ENCODE results near the gene FTCD.
"Not testable (repeated sequence)": the region's sequence is repeated elsewhere in the genome, so short reads cannot be mapped to it uniquely, and the experiment has no call there.

The FTCD gene

GRCh38 chr21:46155514-46156377, at the start of gene FTCD:
Gene FTCD, minus strand, starts transcription at chr21:46155579. Its CDS starts 56 bp downstream, at chr21:46155523.
- DNase-seq, result no peak

GRCh38 chr21:46205166-46205565, 49.8 kb upstream of the FTCD start:
- DNase-seq, result no peak

GRCh38 chr21:46203203-46203600, 47.8 kb upstream of the FTCD start:
- DNase-seq, result no peak

GRCh38 chr21:46202592-46203202, 47.3 kb upstream of the FTCD start:
- no peak for DNase-seq

- not testable (repeated sequence) for DNase-seq
Measured at GRCh38 chr21:46200877-46201803, 45.8 kb upstream of the FTCD start.

- no peak for DNase-seq
Measured at GRCh38 chr21:46199436-46200373, 44.3 kb upstream of the FTCD start.

- DNase-seq, result no peak
Measured at GRCh38 chr21:46196733-46197132, 41.4 kb upstream of the FTCD start.

GRCh38 chr21:46195595-46196195, 40.3 kb upstream of the FTCD start:
- DNase-seq, result no peak

GRCh38 chr21:46194374-46195334, 39.3 kb upstream of the FTCD start:
- no peak for DNase-seq

- no peak for DNase-seq
Measured at GRCh38 chr21:46193829-46194373, 38.5 kb upstream of the FTCD start.

GRCh38 chr21:46191686-46192575, 36.6 kb upstream of the FTCD start:
- DNase-seq, result no peak

- DNase-seq, result no peak
Measured at GRCh38 chr21:46191257-46191685, 35.9 kb upstream of the FTCD start.

GRCh38 chr21:46190491-46191131, 35.2 kb upstream of the FTCD start:
- DNase-seq, result no peak

GRCh38 chr21:46189959-46190490, 34.6 kb upstream of the FTCD start:
- no peak for DNase-seq

GRCh38 chr21:46189213-46189958, 34.0 kb upstream of the FTCD start:
- no peak for DNase-seq

GRCh38 chr21:46188226-46189212, 33.1 kb upstream of the FTCD start:
- no peak for DNase-seq

Measured in NCI-H1436 (cell line).